ENCODE measurements around the gene LRRC4.

Gene LRRC4

GRCh38 chr7:128029405-128029995 lies 1.7 kb downstream of the LRRC4 start:
- Histone ChIP-seq H3K4me1 (ENCODE audit: control insufficient read depth, low read depth, low read length) (peaks cover 1% of the 10 kb centered on the region), H3K4ac (ENCODE audit: low read depth, low read length) (no peak overlapping the region), H2AK5ac (ENCODE audit: low read length) (no peak overlapping the region), H3K4me2 (ENCODE audit: low read length) (no peak overlapping the region), H3K18ac (ENCODE audit: low read length) (no peak overlapping the region), H3K9ac (ENCODE audit: low read length) (no peak overlapping the region), H2BK120ac (ENCODE audit: low read depth, low read length) (no peak overlapping the region), H4K8ac (ENCODE audit: low read depth, low read length) (no peak overlapping the region), H3K56ac (ENCODE audit: low read length) (no peak overlapping the region), H4K5ac (ENCODE audit: low read length) (no peak overlapping the region), H3K79me1 (ENCODE audit: low read length) (peaks cover 12% of the 10 kb centered on the region), H3K36me3 (ENCODE audit: control insufficient read depth, insufficient read depth, low read length) (no peaks in the 10 kb centered on the region), H3K27ac (ENCODE audit: low read depth, low read length) (no peak overlapping the region), H3K79me2 (ENCODE audit: control insufficient read depth, insufficient read depth, low read length) (no peaks in the 10 kb centered on the region), H2BK5ac (ENCODE audit: low read length) (no peak overlapping the region), H3K4me3 (ENCODE audit: low read length) (no peak overlapping the region), H3K23ac (ENCODE audit: low read length) (no peak overlapping the region), H3K27me3 (ENCODE audit: insufficient read depth, low read length, poor library complexity) (no peaks in the 10 kb centered on the region), H2BK15ac (replicated peaks; ENCODE audit: low read depth) (no peak overlapping the region)
- DNase-seq: no peak
- no CpG with 5 or more reads among the region's 17 CpGs for WGBS (ENCODE audit: extremely low coverage, insufficient coverage, low lambda C conversion rate)

- Histone ChIP-seq H3K9ac (ENCODE audit: low read length) (no peak overlapping the region), H2BK15ac (replicated peaks; ENCODE audit: low read depth) (no peak overlapping the region), H3K23ac (ENCODE audit: low read length) (no peak overlapping the region), H4K5ac (ENCODE audit: low read length) (no peak overlapping the region), H3K18ac (ENCODE audit: low read length) (no peak overlapping the region), H2BK120ac (ENCODE audit: low read depth, low read length) (no peak overlapping the region), H3K36me3 (ENCODE audit: control insufficient read depth, insufficient read depth, low read length) (no peaks in the 10 kb centered on the region), H3K79me2 (ENCODE audit: control insufficient read depth, insufficient read depth, low read length) (no peaks in the 10 kb centered on the region), H3K4me1 (ENCODE audit: control insufficient read depth, low read depth, low read length) (peaks cover 4% of the 10 kb centered on the region), H3K4me2 (ENCODE audit: low read length) (no peak overlapping the region), H3K27me3 (ENCODE audit: insufficient read depth, low read length, poor library complexity) (no peaks in the 10 kb centered on the region), H3K79me1 (ENCODE audit: low read length) (peaks cover 14% of the 10 kb centered on the region), H3K56ac (ENCODE audit: low read length) (no peak overlapping the region), H2BK5ac (ENCODE audit: low read length) (no peak overlapping the region), H4K8ac (ENCODE audit: low read depth, low read length) (no peak overlapping the region), H3K4ac (ENCODE audit: low read depth, low read length) (no peak overlapping the region), H3K4me3 (ENCODE audit: low read length) (no peak overlapping the region), H2AK5ac (ENCODE audit: low read length) (no peak overlapping the region), H3K27ac (ENCODE audit: low read depth, low read length) (no peak overlapping the region)
- no peak for DNase-seq
- no CpG with 5 or more reads among the region's 4 CpGs for WGBS (ENCODE audit: extremely low coverage, insufficient coverage, low lambda C conversion rate)
These were observed 3.7 kb downstream of the LRRC4 start for GRCh38 chr7:128027485-128027980.

DNA sequence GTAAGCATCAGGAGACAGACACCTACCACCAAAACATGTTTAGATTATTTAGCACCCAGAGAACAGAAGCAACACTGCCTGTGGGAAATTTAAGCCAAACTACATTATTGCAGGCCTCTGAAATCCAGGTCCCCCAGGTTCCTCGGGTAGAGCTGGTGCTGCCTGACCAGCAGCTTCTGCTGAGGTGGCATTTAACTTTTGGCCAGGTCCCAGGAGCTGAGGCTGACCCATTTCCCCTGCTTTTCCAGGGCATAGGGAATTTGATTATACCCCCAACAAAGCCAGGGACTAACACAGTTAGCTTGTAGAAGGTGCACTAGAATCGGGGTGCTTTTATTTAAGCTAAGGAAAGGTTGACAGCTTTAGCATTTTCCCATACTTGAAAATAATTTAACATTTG lies 4.7 kb downstream of the LRRC4 start:
- no peak overlapping the region for H3K4me3 ChIP-seq (ENCODE audit: low read length)
- H3K18ac ChIP-seq (ENCODE audit: low read length): no peak overlapping the region
- H4K8ac ChIP-seq (ENCODE audit: low read depth, low read length): no peak overlapping the region
- no peaks in the 10 kb centered on the region for H3K36me3 ChIP-seq (ENCODE audit: control insufficient read depth, insufficient read depth, low read length)
- no CpG with 5 or more reads among the region's 2 CpGs for WGBS (ENCODE audit: extremely low coverage, insufficient coverage, low lambda C conversion rate)
- H2BK120ac ChIP-seq (ENCODE audit: low read depth, low read length): no peak overlapping the region
- no peaks in the 10 kb centered on the region for H3K79me2 ChIP-seq (ENCODE audit: control insufficient read depth, insufficient read depth, low read length)
- H3K56ac ChIP-seq (ENCODE audit: low read length): no peak overlapping the region
- H2BK5ac ChIP-seq (ENCODE audit: low read length): no peak overlapping the region
- peaks cover 7% of the 10 kb centered on the region for H3K4me1 ChIP-seq (ENCODE audit: control insufficient read depth, low read depth, low read length)
- no peak overlapping the region for H3K4me2 ChIP-seq (ENCODE audit: low read length)
- no peak overlapping the region for H4K5ac ChIP-seq (ENCODE audit: low read length)
- H3K27ac ChIP-seq (ENCODE audit: low read depth, low read length): no peak overlapping the region
- H3K9ac ChIP-seq (ENCODE audit: low read length): no peak overlapping the region
- DNase-seq: no peak
- H3K23ac ChIP-seq (ENCODE audit: low read length): no peak overlapping the region
- no peak overlapping the region for H3K4ac ChIP-seq (ENCODE audit: low read depth, low read length)
- H3K79me1 ChIP-seq (ENCODE audit: low read length): peaks cover 14% of the 10 kb centered on the region
- no peak overlapping the region for H2BK15ac ChIP-seq (replicated peaks; ENCODE audit: low read depth)
- H3K27me3 ChIP-seq (ENCODE audit: insufficient read depth, low read length, poor library complexity): no peaks in the 10 kb centered on the region
- H2AK5ac ChIP-seq (ENCODE audit: low read length): no peak overlapping the region

DNA sequence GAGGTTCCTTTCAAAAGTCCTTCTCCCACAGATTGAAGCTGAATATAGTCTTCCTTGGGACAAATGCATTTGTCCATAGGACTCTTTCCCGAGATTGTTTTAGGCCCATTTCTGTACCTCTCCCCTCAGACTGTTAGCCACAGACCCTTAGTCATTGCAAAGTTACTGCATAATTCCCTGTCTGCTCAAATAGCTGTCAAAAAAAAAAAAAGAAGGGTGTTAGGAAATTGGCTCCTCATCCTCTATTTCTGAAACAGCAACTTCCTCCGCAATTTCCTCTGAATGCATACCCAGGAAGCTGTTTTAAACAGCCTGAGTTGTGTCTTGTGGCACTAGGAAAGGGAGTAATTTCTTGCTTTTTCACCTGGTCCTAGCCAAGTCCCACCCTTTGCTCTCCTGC lies 5.4 kb downstream of the LRRC4 start:
- no peak overlapping the region for H2BK15ac ChIP-seq (replicated peaks; ENCODE audit: low read depth)
- no peak overlapping the region for H4K8ac ChIP-seq (ENCODE audit: low read depth, low read length)
- no peak overlapping the region for H4K5ac ChIP-seq (ENCODE audit: low read length)
- no peak overlapping the region for H3K4ac ChIP-seq (ENCODE audit: low read depth, low read length)
- no peak overlapping the region for H3K27ac ChIP-seq (ENCODE audit: low read depth, low read length)
- H3K9ac ChIP-seq (ENCODE audit: low read length): no peak overlapping the region
- no peak overlapping the region for H2AK5ac ChIP-seq (ENCODE audit: low read length)
- H3K79me2 ChIP-seq (ENCODE audit: control insufficient read depth, insufficient read depth, low read length): no peaks in the 10 kb centered on the region
- no peak overlapping the region for H3K56ac ChIP-seq (ENCODE audit: low read length)
- peaks cover 14% of the 10 kb centered on the region for H3K79me1 ChIP-seq (ENCODE audit: low read length)
- H3K27me3 ChIP-seq (ENCODE audit: insufficient read depth, low read length, poor library complexity): no peaks in the 10 kb centered on the region
- no peak overlapping the region for H2BK5ac ChIP-seq (ENCODE audit: low read length)
- H3K23ac ChIP-seq (ENCODE audit: low read length): no peak overlapping the region
- no peaks in the 10 kb centered on the region for H3K36me3 ChIP-seq (ENCODE audit: control insufficient read depth, insufficient read depth, low read length)
- no peak overlapping the region for H3K18ac ChIP-seq (ENCODE audit: low read length)
- no peak overlapping the region for H3K4me3 ChIP-seq (ENCODE audit: low read length)
- DNase-seq: no peak
- H3K4me1 ChIP-seq (ENCODE audit: control insufficient read depth, low read depth, low read length): peaks cover 8% of the 10 kb centered on the region
- no peak overlapping the region for H3K4me2 ChIP-seq (ENCODE audit: low read length)
- no CpG with 5 or more reads among the region's 2 CpGs for WGBS (ENCODE audit: extremely low coverage, insufficient coverage, low lambda C conversion rate)
- H2BK120ac ChIP-seq (ENCODE audit: low read depth, low read length): no peak overlapping the region

DNA sequence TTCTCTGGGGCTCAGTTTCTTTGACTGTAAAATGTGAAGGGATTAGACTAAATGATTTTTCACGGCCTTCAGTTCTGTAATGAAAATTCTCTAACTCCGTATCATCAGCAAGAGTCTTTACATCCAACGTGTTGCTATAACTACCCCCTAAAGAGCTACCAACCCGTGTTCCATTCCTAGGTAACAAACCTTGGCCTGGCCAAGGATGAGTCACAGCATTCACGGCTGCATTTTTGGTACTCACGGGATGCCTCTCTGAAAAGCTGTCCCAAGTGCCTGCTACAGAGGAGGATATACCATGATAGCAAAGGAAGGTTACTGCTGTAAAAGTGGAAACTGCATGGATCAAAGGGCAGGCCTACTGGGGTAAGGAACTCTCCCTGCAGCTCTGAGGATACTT lies 5.9 kb downstream of the LRRC4 start:
- Histone ChIP-seq H3K4me3 (ENCODE audit: low read length) (no peak overlapping the region), H3K4me2 (ENCODE audit: low read length) (no peak overlapping the region), H4K8ac (ENCODE audit: low read depth, low read length) (no peak overlapping the region), H3K27me3 (ENCODE audit: insufficient read depth, low read length, poor library complexity) (no peaks in the 10 kb centered on the region), H3K79me1 (ENCODE audit: low read length) (peaks cover 14% of the 10 kb centered on the region), H4K5ac (ENCODE audit: low read length) (no peak overlapping the region), H2AK5ac (ENCODE audit: low read length) (no peak overlapping the region), H3K36me3 (ENCODE audit: control insufficient read depth, insufficient read depth, low read length) (no peaks in the 10 kb centered on the region), H2BK15ac (replicated peaks; ENCODE audit: low read depth) (no peak overlapping the region), H3K56ac (ENCODE audit: low read length) (no peak overlapping the region), H3K23ac (ENCODE audit: low read length) (no peak overlapping the region), H3K4ac (ENCODE audit: low read depth, low read length) (no peak overlapping the region), H3K18ac (ENCODE audit: low read length) (no peak overlapping the region), H2BK5ac (ENCODE audit: low read length) (no peak overlapping the region), H3K79me2 (ENCODE audit: control insufficient read depth, insufficient read depth, low read length) (no peaks in the 10 kb centered on the region), H3K4me1 (ENCODE audit: control insufficient read depth, low read depth, low read length) (peaks cover 8% of the 10 kb centered on the region), H3K27ac (ENCODE audit: low read depth, low read length) (no peak overlapping the region), H3K9ac (ENCODE audit: low read length) (no peak overlapping the region), H2BK120ac (ENCODE audit: low read depth, low read length) (no peak overlapping the region)
- WGBS (ENCODE audit: extremely low coverage, insufficient coverage, low lambda C conversion rate): no CpG with 5 or more reads among the region's 6 CpGs
- DNase-seq: peak; percentile 73

DNA sequence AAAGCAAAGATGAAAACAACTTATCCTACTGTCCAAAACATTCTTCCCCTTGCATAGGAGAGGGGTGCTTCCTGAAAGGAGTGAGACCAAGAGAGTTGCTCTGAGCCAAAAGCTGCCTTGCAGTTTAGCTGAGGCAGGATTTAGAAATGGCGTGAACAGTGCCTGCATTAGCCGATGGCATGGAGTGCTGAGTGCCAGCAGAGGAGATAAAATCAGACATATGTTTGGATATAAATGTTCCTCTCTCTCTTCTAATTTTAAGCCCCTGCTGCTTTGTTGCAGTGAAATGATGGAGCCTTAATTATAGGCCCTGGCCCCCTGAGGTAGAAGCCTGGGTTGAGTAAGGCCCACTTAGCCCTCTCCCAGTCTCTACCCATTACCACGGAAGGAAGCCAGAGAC lies 7.1 kb downstream of the LRRC4 start:
- Histone ChIP-seq H3K9ac (ENCODE audit: low read length) (no peak overlapping the region), H3K79me2 (ENCODE audit: control insufficient read depth, insufficient read depth, low read length) (no peaks in the 10 kb centered on the region), H3K4me3 (ENCODE audit: low read length) (no peak overlapping the region), H3K79me1 (ENCODE audit: low read length) (peaks cover 14% of the 10 kb centered on the region), H3K4me2 (ENCODE audit: low read length) (no peak overlapping the region), H4K8ac (ENCODE audit: low read depth, low read length) (no peak overlapping the region), H3K27ac (ENCODE audit: low read depth, low read length) (no peak overlapping the region), H3K4me1 (ENCODE audit: control insufficient read depth, low read depth, low read length) (peaks cover 13% of the 10 kb centered on the region), H3K56ac (ENCODE audit: low read length) (no peak overlapping the region), H2BK120ac (ENCODE audit: low read depth, low read length) (no peak overlapping the region), H4K5ac (ENCODE audit: low read length) (no peak overlapping the region), H2AK5ac (ENCODE audit: low read length) (no peak overlapping the region), H3K36me3 (ENCODE audit: control insufficient read depth, insufficient read depth, low read length) (no peaks in the 10 kb centered on the region), H2BK15ac (replicated peaks; ENCODE audit: low read depth) (no peak overlapping the region), H3K18ac (ENCODE audit: low read length) (no peak overlapping the region), H3K23ac (ENCODE audit: low read length) (no peak overlapping the region), H3K4ac (ENCODE audit: low read depth, low read length) (no peak overlapping the region), H2BK5ac (ENCODE audit: low read length) (no peak overlapping the region), H3K27me3 (ENCODE audit: insufficient read depth, low read length, poor library complexity) (no peaks in the 10 kb centered on the region)
- WGBS (ENCODE audit: extremely low coverage, insufficient coverage, low lambda C conversion rate): no CpG with 5 or more reads among the region's 3 CpGs
- DNase-seq: no peak
